Measurements from ENCODE around the gene DPPA3.
"Not testable (repeated sequence)": the region's sequence is repeated elsewhere in the genome, so short reads cannot be mapped to it uniquely, and the experiment has no call there.

The DPPA3 gene

GRCh38 chr12:7711133-7711532 is at the start of gene DPPA3:
DPPA3 (plus strand) TSS chr12:7711433; CDS start chr12:7711571, 138 bp downstream.
- no peak for DNase-seq (ENCODE audit: insufficient read length, low spot score)
- FAIRE-seq = no peak

GRCh38 chr12:7661741-7662140 is 49.5 kb upstream of the DPPA3 start:
- no peak for DNase-seq (ENCODE audit: insufficient read length, low spot score)
- peak; percentile 9 for FAIRE-seq

GRCh38 chr12:7666595-7666994 is 44.6 kb upstream of the DPPA3 start:
- FAIRE-seq (no peak), DNase-seq (ENCODE audit: insufficient read length, low spot score) (no peak)

GRCh38 chr12:7667125-7667524 is 44.1 kb upstream of the DPPA3 start:
- DNase-seq (ENCODE audit: insufficient read length, low spot score) (peak; percentile 62), FAIRE-seq (no peak)

GRCh38 chr12:7668171-7668570 is 43.1 kb upstream of the DPPA3 start:
- FAIRE-seq (peak; percentile 13), DNase-seq (ENCODE audit: insufficient read length, low spot score) (no peak)

- not testable (repeated sequence) for FAIRE-seq; DNase-seq (ENCODE audit: insufficient read length, low spot score)
These were observed 35.8 kb upstream of the DPPA3 start for GRCh38 chr12:7675455-7675854.

- peak; percentile 79 for DNase-seq (ENCODE audit: insufficient read length, low spot score)
- FAIRE-seq = peak; percentile 58
These were observed 33.8 kb upstream of the DPPA3 start for GRCh38 chr12:7677432-7677888.

GRCh38 chr12:7678744-7679143 is 32.5 kb upstream of the DPPA3 start:
- DNase-seq (ENCODE audit: insufficient read length, low spot score) (no peak), FAIRE-seq (no peak)

GRCh38 chr12:7679251-7680045 is 31.8 kb upstream of the DPPA3 start:
- FAIRE-seq (no peak), DNase-seq (ENCODE audit: insufficient read length, low spot score) (no peak)

GRCh38 chr12:7681535-7681934 is 29.7 kb upstream of the DPPA3 start:
- peak; percentile 69 for FAIRE-seq
- no peak for DNase-seq (ENCODE audit: insufficient read length, low spot score)

GRCh38 chr12:7693793-7694192 is 17.4 kb upstream of the DPPA3 start:
- DNase-seq (ENCODE audit: insufficient read length, low spot score) (no peak), FAIRE-seq (no peak)

GRCh38 chr12:7694556-7695236 is 16.5 kb upstream of the DPPA3 start:
- DNase-seq (ENCODE audit: insufficient read length, low spot score) (no peak), FAIRE-seq (no peak)

GRCh38 chr12:7695237-7695560 is 16.0 kb upstream of the DPPA3 start:
- FAIRE-seq (no peak), DNase-seq (ENCODE audit: insufficient read length, low spot score) (no peak)

- FAIRE-seq (no peak), DNase-seq (ENCODE audit: insufficient read length, low spot score) (no peak)
These were observed 15.6 kb upstream of the DPPA3 start, which contains the start of gene GDF3 for GRCh38 chr12:7695566-7696197. GDF3 (minus strand) TSS chr12:7695775; CDS start chr12:7695728, 47 bp downstream.

GRCh38 chr12:7705846-7706245 is 5.4 kb upstream of the DPPA3 start:
- no peak for DNase-seq (ENCODE audit: insufficient read length, low spot score)
- FAIRE-seq = no peak

- no peak for FAIRE-seq
- no peak for DNase-seq (ENCODE audit: insufficient read length, low spot score)
These were observed 1.1 kb upstream of the DPPA3 start for GRCh38 chr12:7709969-7710675.

GRCh38 chr12:7712841-7713442 is 1.7 kb downstream of the DPPA3 start:
- FAIRE-seq = no peak
- DNase-seq (ENCODE audit: insufficient read length, low spot score) = no peak

GRCh38 chr12:7716381-7716780 is 5.1 kb downstream of the DPPA3 start:
- DNase-seq (ENCODE audit: insufficient read length, low spot score) (peak; percentile 46), FAIRE-seq (peak; percentile 94)

- DNase-seq (ENCODE audit: insufficient read length, low spot score) (no peak), FAIRE-seq (no peak)
These were observed 8.9 kb downstream of the DPPA3 start for GRCh38 chr12:7719946-7720730.

GRCh38 chr12:7723926-7724325 is 12.7 kb downstream of the DPPA3 start:
- FAIRE-seq (peak; percentile 9), DNase-seq (ENCODE audit: insufficient read length, low spot score) (no peak)
